Colonic mucosa (tissue), 4 donors: ENCODE results near the gene PLSCR2. TPM values are rescaled to one million over a fixed set of nuclear protein-coding genes. Genes with fewer than 3 reads are reported as not detected.

Experiments used
- DNase-seq: peaks from one replicate; pipeline ENCODE4 v3.0.0-alpha.2; 2020
- H3K27ac ChIP-seq: fragments of 200-600 bp; one replicate; pipeline ENCODE4 v1.8.0; 2021
- H3K27me3 ChIP-seq: fragments of 200-600 bp; one replicate; pipeline ENCODE4 v1.8.0; 2021
- H3K36me3 ChIP-seq: fragments of 200-600 bp; one replicate; pipeline ENCODE4 v1.8.0; 2021
- H3K4me1 ChIP-seq: fragments of 200-600 bp; one replicate; pipeline ENCODE4 v1.8.0; 2021; ENCODE audit warnings: mild to moderate bottlenecking
- H3K4me3 ChIP-seq: fragments of 200-600 bp; one replicate; pipeline ENCODE4 v1.8.0; 2021
- H3K9ac ChIP-seq, 2 donors: one replicate each; pipeline ENCODE4 v1.7.0; 2013; ENCODE audit warnings: control low read depth in 2 of 2, low read depth in 2 of 2, low read length in 2 of 2
- H3K9me3 ChIP-seq: fragments of 200-600 bp; one replicate; pipeline ENCODE4 v1.8.0; 2021
- CTCF ChIP-seq: fragments of 200-600 bp; IDR thresholded peaks from one replicate; pipeline ENCODE4 v1.8.0; 2022; ENCODE audit warnings: antibody characterized with exemption, mild to moderate bottlenecking
- intact Hi-C: fragments of 100-400 bp; cut with DNase I; formaldehyde crosslinking; loops from one replicate; pipeline ENCODE4 v1.14.1; 2022
- total RNA-seq, 2 donors: library from RNA; stranded (reverse); fragmentation: NEBNext Ultra II Directional in 1 of 2; extraction: Animal tissue kit (Norgen Biotek cat#: 25700) in 1 of 2; gene quantifications; one replicate each; pipeline ENCODE4 v1.2.1, GENCODE V29; 2021
- donor health status: healthy.
- donor health status: DM: no; HTN: no; CAD: no.
- donor health status: DM: no; HTN: no; CAD: no.

The PLSCR2 gene
- total RNA-seq, 2 donors from 2014 or later: 0.90 to 0.94 TPM

- intact Hi-C loops: no loop called here
- no peaks in the 10 kb centered on the region for H3K36me3 ChIP-seq
- H3K27ac ChIP-seq: no peak overlapping the region
- TF ChIP-seq CTCF: no peak
- H3K9me3 ChIP-seq: no peaks in the 10 kb centered on the region
- H3K4me3 ChIP-seq: no peak overlapping the region
- no peak overlapping the region for H3K9ac ChIP-seq
- H3K4me1 ChIP-seq: no peaks in the 10 kb centered on the region
- H3K27me3 ChIP-seq: no peaks in the 10 kb centered on the region
- DNase-seq: no peak
These were observed 4.4 kb upstream of the PLSCR2 start for GRCh38 chr3:146473726-146474125.

DNA sequence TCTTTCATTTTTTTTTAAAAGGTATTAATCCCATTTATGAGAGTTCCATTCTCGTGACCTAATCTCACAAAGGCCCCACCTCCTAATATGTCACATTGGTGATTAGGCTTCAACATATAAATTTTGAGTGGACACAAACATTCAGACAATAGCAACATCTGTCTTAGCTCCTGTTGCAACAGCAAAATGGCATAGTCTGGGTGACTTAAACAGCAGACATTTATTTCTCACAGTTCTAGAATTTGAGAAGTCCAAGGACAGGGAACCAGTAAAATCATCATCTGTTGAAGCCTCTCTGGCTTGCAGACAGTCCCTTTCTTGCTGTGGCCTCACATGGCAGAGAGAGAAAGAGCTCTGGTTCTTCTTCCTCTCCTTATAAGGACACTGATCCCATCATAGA, 3.2 kb upstream of the PLSCR2 start:
- no peak for DNase-seq
- no peak for TF ChIP-seq CTCF
- intact Hi-C loops: no loop called here

GRCh38 chr3:146471012-146471411, 1.7 kb upstream of the PLSCR2 start:
- Histone ChIP-seq H3K9ac (no peak overlapping the region), H3K4me3 (no peak overlapping the region), H3K4me1 (no peaks in the 10 kb centered on the region), H3K27ac (no peak overlapping the region), H3K36me3 (no peaks in the 10 kb centered on the region), H3K27me3 (no peaks in the 10 kb centered on the region), H3K9me3 (no peaks in the 10 kb centered on the region)
- TF ChIP-seq CTCF: no peak
- intact Hi-C loops: no loop called here
- DNase-seq: no peak

More for the DNA sequence above, 3.2 kb upstream of the PLSCR2 start:
- no peaks in the 10 kb centered on the region for H3K9me3 ChIP-seq
- no peak overlapping the region for H3K9ac ChIP-seq
- H3K27me3 ChIP-seq: no peaks in the 10 kb centered on the region
- H3K4me3 ChIP-seq: no peak overlapping the region
- H3K36me3 ChIP-seq: no peaks in the 10 kb centered on the region
- H3K4me1 ChIP-seq: no peaks in the 10 kb centered on the region
- no peak overlapping the region for H3K27ac ChIP-seq

GRCh38 chr3:146470425-146470990, 1.1 kb upstream of the PLSCR2 start:
- no peak overlapping the region for H3K9ac ChIP-seq
- no peak for TF ChIP-seq CTCF
- no peak overlapping the region for H3K4me3 ChIP-seq
- H3K36me3 ChIP-seq: no peaks in the 10 kb centered on the region
- no peaks in the 10 kb centered on the region for H3K27me3 ChIP-seq
- H3K27ac ChIP-seq: peak overlapping the region; percentile 87
- no peaks in the 10 kb centered on the region for H3K9me3 ChIP-seq
- intact Hi-C loops: no loop called here
- no peaks in the 10 kb centered on the region for H3K4me1 ChIP-seq
- DNase-seq: peak; percentile 30

- peak overlapping the region; percentile 87 for H3K27ac ChIP-seq
- H3K4me1 ChIP-seq: no peaks in the 10 kb centered on the region
- DNase-seq: no peak
- no peaks in the 10 kb centered on the region for H3K27me3 ChIP-seq
- no peaks in the 10 kb centered on the region for H3K36me3 ChIP-seq
- intact Hi-C loops: no loop called here
- no peak for TF ChIP-seq CTCF
- no peak overlapping the region for H3K4me3 ChIP-seq
- no peak overlapping the region for H3K9ac ChIP-seq
- H3K9me3 ChIP-seq: no peaks in the 10 kb centered on the region
These were observed 651 bp downstream of the PLSCR2 start for GRCh38 chr3:146468671-146469149.
